Activated CD8-positive, alpha-beta T cell treated with anti-CD3 and anti-CD28 coated beads for 36 hours (primary cell): Measurements from ENCODE around the gene TUSC2. TPM values are rescaled to one million over a fixed set of nuclear protein-coding genes. Genes with fewer than 3 reads are reported as not detected.
A peak's percentile ranks its signal among the peaks of the same experiment; 100 is the strongest.

ENCODE experiments used
- ATAC-seq: fragments of 200-7000 bp; cut with Tn5 transposase; one replicate; pipeline ENCODE4 v1.10.0; 2021; ENCODE audit warnings: mild to moderate bottlenecking, moderate library complexity
- CTCF ChIA-PET: fragments of 350-600 bp; sonication (Branson Sonifier 250); formaldehyde crosslinking; loops from one replicate; lab custom pipeline; 2021; ENCODE audit warnings: antibody characterized with exemption; lab: Charles Lee
- POLR2A ChIA-PET: fragments of 350-600 bp; sonication (Branson Sonifier 250); formaldehyde crosslinking; loops from one replicate; lab custom pipeline; 2021; ENCODE audit warnings: antibody characterized with exemption; lab: Charles Lee
- DNase-seq: peaks from one replicate; pipeline ENCODE4 v3.0.0-alpha.2; 2020
- H3K27ac Mint-ChIP-seq: one replicate; pipeline ENCODE4 v1.8.0; 2021; ENCODE audit warnings: mild to moderate bottlenecking, mixed read lengths
- H3K27me3 Mint-ChIP-seq: one replicate; pipeline ENCODE4 v1.8.0; 2021; ENCODE audit warnings: mixed read lengths
- H3K36me3 Mint-ChIP-seq: one replicate; pipeline ENCODE4 v1.8.0; 2021; ENCODE audit warnings: low read depth, mixed read lengths
- H3K4me1 Mint-ChIP-seq: one replicate; pipeline ENCODE4 v1.8.0; 2021; ENCODE audit warnings: low read depth, mixed read lengths
- H3K4me3 Mint-ChIP-seq: one replicate; pipeline ENCODE4 v1.8.0; 2021; ENCODE audit warnings: mild to moderate bottlenecking, moderate library complexity, mixed read lengths
- H3K9me3 Mint-ChIP-seq: one replicate; pipeline ENCODE4 v1.8.0; 2021; ENCODE audit warnings: mixed read lengths
- intact Hi-C: fragments of 100-400 bp; cut with micrococcal nuclease; formaldehyde crosslinking; loops from one replicate; pipeline ENCODE4 v1.10.0; 2022
- total RNA-seq, 2 experiments: library from RNA; stranded (reverse); gene quantifications; one replicate each; pipeline ENCODE4 v1.2.3, GENCODE V29; 2021
- TF ChIP-seq, protein P1 (sequence below): fragments of 200-600 bp; IDR thresholded peaks from one replicate; pipeline ENCODE4 v1.8.0; 2022; ENCODE audit warnings: antibody characterized with exemption, mild to moderate bottlenecking

Gene TUSC2
- total RNA-seq, 2 experiments from 2014 or later = 16.7 to 19.5 TPM

DNA sequence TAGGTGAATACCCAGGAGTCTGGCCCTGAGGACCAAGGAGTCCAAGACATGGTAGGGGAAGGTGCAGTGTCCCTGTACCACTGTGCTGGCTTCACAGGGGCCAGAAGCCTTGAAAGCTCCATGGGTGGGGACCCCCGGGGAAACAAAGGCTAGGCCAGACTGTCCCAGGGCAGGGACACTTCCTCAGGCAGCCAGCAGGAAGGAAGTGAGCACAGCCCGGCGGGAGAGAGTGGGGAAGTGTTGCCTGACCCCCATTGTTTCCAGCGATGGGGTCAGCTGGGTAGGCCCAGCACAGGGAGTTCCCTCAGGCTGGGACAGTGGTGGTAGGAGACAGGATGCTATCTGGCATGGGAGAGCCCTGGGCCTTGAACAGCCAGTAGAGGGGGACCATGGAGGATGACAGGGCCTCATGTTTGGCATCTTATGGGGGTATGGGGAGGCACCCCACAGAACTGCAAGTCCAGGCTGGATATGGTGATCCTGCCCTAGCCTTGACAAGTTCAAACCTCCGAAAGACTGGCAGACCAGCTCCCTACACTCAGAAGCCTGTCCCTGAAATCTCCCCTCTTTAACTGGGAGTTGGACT lies 4.3 kb downstream of the TUSC2 start:
- peaks cover 37% of the 10 kb centered on the region for H3K4me1 Mint-ChIP-seq
- CTCF ChIA-PET = interaction anchor here (0.6 to 3.0 kb wide), 20 partner anchors 9 to 129 kb away, joined by 3 to 40 read pairs (median 4); partner anchors contain the start of genes CYB561D2, HYAL1, HYAL3 and IFRD2
- intact Hi-C loops = no loop called here

DNA sequence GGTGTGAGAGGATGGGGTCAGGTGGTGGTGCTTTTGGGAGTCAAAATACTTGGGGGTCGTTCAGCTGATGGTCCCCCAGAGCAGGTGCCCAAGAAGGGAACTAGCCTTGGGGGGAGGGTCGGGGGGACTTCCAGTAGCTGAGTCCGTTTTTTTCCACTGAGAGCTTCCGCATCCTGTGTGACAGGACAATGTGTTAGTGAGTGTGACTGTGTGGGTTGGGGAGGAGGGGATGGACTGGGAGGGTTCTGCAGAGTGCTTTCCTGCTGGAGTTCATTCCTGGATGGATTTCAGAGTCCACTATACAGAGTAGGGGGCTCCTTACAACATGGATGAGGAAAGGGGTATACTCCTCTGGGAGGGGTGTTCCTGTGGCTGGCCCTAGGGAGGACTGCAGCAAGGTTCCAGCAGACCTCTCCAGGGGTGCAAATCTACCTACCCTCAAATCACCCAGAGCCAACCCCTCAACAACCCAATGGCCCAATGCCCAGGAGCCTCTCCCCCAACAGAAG lies 4.9 kb downstream of the TUSC2 start:
- Mint-ChIP-seq H3K36me3 (peaks cover 3% of the 10 kb centered on the region), H3K27ac (no peak overlapping the region), H3K4me3 (no peak overlapping the region), H3K4me1 (peaks cover 36% of the 10 kb centered on the region), H3K9me3 (no peaks in the 10 kb centered on the region), H3K27me3 (no peaks in the 10 kb centered on the region)
- TF ChIP-seq, protein P1, sequence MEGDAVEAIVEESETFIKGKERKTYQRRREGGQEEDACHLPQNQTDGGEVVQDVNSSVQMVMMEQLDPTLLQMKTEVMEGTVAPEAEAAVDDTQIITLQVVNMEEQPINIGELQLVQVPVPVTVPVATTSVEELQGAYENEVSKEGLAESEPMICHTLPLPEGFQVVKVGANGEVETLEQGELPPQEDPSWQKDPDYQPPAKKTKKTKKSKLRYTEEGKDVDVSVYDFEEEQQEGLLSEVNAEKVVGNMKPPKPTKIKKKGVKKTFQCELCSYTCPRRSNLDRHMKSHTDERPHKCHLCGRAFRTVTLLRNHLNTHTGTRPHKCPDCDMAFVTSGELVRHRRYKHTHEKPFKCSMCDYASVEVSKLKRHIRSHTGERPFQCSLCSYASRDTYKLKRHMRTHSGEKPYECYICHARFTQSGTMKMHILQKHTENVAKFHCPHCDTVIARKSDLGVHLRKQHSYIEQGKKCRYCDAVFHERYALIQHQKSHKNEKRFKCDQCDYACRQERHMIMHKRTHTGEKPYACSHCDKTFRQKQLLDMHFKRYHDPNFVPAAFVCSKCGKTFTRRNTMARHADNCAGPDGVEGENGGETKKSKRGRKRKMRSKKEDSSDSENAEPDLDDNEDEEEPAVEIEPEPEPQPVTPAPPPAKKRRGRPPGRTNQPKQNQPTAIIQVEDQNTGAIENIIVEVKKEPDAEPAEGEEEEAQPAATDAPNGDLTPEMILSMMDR = no peak
- POLR2A ChIA-PET = interaction anchor here (0.7 to 13.4 kb wide), 4 partner anchors 13 to 27 kb away, joined by 3 to 126 read pairs (median 4); partner anchors contain the start of genes CYB561D2, NPRL2 and RASSF1
- ATAC-seq = no peak
- DNase-seq = no peak
- intact Hi-C loops = no loop called here
- CTCF ChIA-PET = interaction anchor here (1.2 to 3.0 kb wide), 5 partner anchors 9 to 27 kb away, joined by 4 to 40 read pairs (median 8); partner anchors contain the start of genes CYB561D2, HYAL1 and NPRL2

More for the DNA sequence above, 4.3 kb downstream of the TUSC2 start:
- Mint-ChIP-seq H3K36me3 (peaks cover 5% of the 10 kb centered on the region), H3K4me3 (no peak overlapping the region), H3K27me3 (no peaks in the 10 kb centered on the region), H3K9me3 (no peaks in the 10 kb centered on the region), H3K27ac (peak overlapping the region; percentile 17)
- POLR2A ChIA-PET = interaction anchor here (0.5 to 13.4 kb wide), 5 partner anchors 12 to 229 kb away, joined by 3 to 126 read pairs (median 4); partner anchors contain the start of genes CYB561D2, NPRL2 and RASSF1
- TF ChIP-seq, protein P1 = no peak
- ATAC-seq = no peak
- DNase-seq = no peak

DNA sequence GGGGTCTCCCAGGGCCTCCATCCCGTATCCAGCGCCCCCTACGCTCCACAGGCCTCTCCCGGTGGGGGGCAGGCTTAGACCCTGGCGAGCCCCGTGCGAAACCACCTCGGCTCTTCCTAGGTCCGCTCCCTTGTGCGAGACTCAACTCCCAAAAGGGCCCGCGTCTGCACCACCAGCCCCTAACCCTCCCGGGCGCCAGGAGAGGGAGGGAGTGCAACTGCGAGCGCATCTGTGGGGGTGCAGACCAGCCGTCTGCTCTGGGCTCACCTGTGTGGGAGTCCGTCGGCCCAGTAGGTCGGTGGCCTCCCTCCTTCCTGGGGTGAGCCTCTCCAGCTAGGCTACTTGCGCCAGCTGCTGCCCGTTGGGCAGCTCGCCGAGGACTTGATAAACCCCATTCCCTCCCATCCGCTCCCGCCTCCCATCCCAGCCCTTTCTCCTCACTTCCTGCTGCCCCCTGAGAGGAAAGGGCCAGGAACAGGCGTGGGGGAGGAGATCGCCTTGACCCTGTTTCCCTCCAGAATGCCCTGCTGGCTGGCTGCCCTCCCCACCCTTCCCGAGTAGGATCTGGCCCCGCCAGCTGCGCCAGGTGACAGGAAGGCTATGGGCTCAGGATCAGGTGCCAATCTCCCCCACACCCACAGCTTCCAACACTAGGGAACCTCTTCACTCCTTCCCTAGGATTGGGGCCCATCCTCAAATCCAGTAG lies 5.5 kb downstream of the TUSC2 start, which contains the start of gene HYAL2:
HYAL2 (minus strand) TSS at position 360 of the 706 bp plus-strand sequence. CDS start 2,256 bp downstream, outside the sequence.
- POLR2A ChIA-PET = interaction anchor here (1.1 to 13.4 kb wide), 4 partner anchors 13 to 96 kb away, joined by 3 to 126 read pairs (median 4); partner anchors contain the start of genes CYB561D2, NPRL2 and RASSF1
- H3K4me3 Mint-ChIP-seq = peak within 1 kb of the TSS; percentile 78
- TF ChIP-seq, protein P1 = no peak
- no peaks in the 10 kb centered on the region for H3K27me3 Mint-ChIP-seq
- peaks cover 36% of the 10 kb centered on the region for H3K4me1 Mint-ChIP-seq
- CTCF ChIA-PET = interaction anchor here (1.4 to 3.0 kb wide), 3 partner anchors 13 to 25 kb away, joined by 3 to 40 read pairs (median 4); no protein-coding TSS in a partner anchor
- peaks cover 1% of the 10 kb centered on the region for H3K36me3 Mint-ChIP-seq
- intact Hi-C loops = no loop called here
- DNase-seq = no peak
- H3K9me3 Mint-ChIP-seq = no peaks in the 10 kb centered on the region
- peak within 1 kb of the TSS; percentile 94 for H3K27ac Mint-ChIP-seq
- ATAC-seq = no peak

DNA sequence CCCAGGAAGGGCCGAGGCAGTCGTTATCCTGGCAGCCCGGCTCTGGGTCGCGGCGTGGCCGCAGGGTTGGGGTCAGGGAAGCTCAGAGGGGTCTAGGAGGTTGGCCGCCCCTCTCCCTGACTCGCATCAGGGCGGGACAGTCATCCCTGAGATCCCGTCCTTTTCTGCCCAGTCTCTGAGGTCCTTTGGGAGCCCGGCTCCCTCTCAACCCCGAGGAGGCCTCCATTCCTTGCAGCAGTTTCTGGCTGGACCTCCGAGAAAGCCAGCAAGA lies 6.0 kb downstream of the TUSC2 start:
- intact Hi-C loops = no loop called here
- CTCF ChIA-PET = interaction anchor here (1.0 to 1.7 kb wide), 3 partner anchors 17 to 26 kb away, joined by 3 to 4 read pairs (median 3); no protein-coding TSS in a partner anchor
- Mint-ChIP-seq H3K4me1 (peaks cover 36% of the 10 kb centered on the region), H3K27me3 (no peaks in the 10 kb centered on the region), H3K36me3 (peaks cover 1% of the 10 kb centered on the region), H3K27ac (no peak overlapping the region), H3K9me3 (no peaks in the 10 kb centered on the region), H3K4me3 (peak overlapping the region; percentile 78)
- ATAC-seq (no peak), DNase-seq (no peak)
- POLR2A ChIA-PET = interaction anchor here (1.1 to 13.4 kb wide), 3 partner anchors 14 to 95 kb away, joined by 3 to 126 read pairs (median 3); partner anchors contain the start of gene RASSF1
- TF ChIP-seq, protein P1 = no peak
